RWPE2 (cell line): ENCODE results near the gene CHTF18.

Experiments
- ATAC-seq: fragments of 200-7000 bp; cut with Tn5 transposase; 3 replicates; pipeline ENCODE4 v1.9.1; 2021; ENCODE audit warnings: low read depth
- DNase-seq: peaks from one replicate; pipeline ENCODE4 v3.0.0-alpha.2; 2020; ENCODE audit warnings: low spot score
- H3K27ac ChIP-seq: fragments of 450-650 bp; 2 replicates; pipeline ENCODE4 v1.5.1; 2017; ENCODE audit warnings: mild to moderate bottlenecking; ENCODE audit not compliant: poor library complexity, severe bottlenecking
- H3K27me3 ChIP-seq: fragments of 250-450 bp; sonication (Bioruptor Pico); 2 replicates; pipeline ENCODE4 v1.5.1; 2021; ENCODE audit warnings: mild to moderate bottlenecking, moderate library complexity; ENCODE audit not compliant: insufficient read depth, poor library complexity, severe bottlenecking
- H3K36me3 ChIP-seq: fragments of 250-450 bp; sonication (Bioruptor Pico); 2 replicates; pipeline ENCODE4 v1.5.1; 2020; ENCODE audit warnings: low read depth, mild to moderate bottlenecking, moderate library complexity
- H3K4me1 ChIP-seq: fragments of 250-450 bp; sonication (Bioruptor Pico); 2 replicates; pipeline ENCODE4 v1.5.1; 2021; ENCODE audit warnings: mild to moderate bottlenecking, moderate library complexity; ENCODE audit not compliant: insufficient read depth, poor library complexity, severe bottlenecking
- H3K4me3 ChIP-seq: fragments of 250-450 bp; sonication (Bioruptor Pico); 2 replicates; pipeline ENCODE4 v1.5.1; 2021; ENCODE audit warnings: mild to moderate bottlenecking, moderate library complexity; ENCODE audit not compliant: severe bottlenecking
- H3K9me3 ChIP-seq: fragments of 250-450 bp; sonication (Bioruptor Pico); 2 replicates; pipeline ENCODE4 v1.5.1; 2021; ENCODE audit warnings: mild to moderate bottlenecking, moderate library complexity; ENCODE audit not compliant: severe bottlenecking
- TF ChIP-seq, protein P1 (sequence below): fragments of 450-650 bp; IDR thresholded peaks from one replicate; pipeline ENCODE4 v1.5.1; 2017; ENCODE audit warnings: mild to moderate bottlenecking, moderate library complexity; ENCODE audit not compliant: poor library complexity, severe bottlenecking

The CHTF18 gene

DNA sequence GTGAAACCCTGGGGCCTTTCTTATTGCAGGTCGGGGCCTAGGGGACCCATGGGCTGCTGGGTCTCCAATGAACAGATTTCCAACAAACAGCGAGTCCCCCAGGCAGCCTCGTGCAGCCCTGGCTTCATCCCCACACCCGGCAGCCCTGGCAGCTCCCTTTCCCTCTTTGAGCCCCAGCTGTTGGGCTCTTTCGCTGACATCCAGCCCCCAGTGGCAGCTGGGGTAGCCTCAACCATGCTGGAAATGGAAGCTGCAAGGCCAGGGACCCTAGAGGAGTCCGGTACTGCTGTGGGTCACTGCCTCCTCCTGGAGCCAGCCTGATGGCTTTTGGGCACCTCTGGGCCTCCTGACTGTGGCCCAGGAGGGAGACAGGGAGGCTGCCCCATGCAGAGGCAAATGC is 6.2 kb upstream of the CHTF18 start:
- H3K36me3 ChIP-seq = peaks cover 16% of the 10 kb centered on the region
- H3K9me3 ChIP-seq = no peaks in the 10 kb centered on the region
- ATAC-seq (no peak), DNase-seq (no peak)
- no peak overlapping the region for H3K27ac ChIP-seq
- H3K4me3 ChIP-seq = no peak overlapping the region
- TF ChIP-seq, protein P1, sequence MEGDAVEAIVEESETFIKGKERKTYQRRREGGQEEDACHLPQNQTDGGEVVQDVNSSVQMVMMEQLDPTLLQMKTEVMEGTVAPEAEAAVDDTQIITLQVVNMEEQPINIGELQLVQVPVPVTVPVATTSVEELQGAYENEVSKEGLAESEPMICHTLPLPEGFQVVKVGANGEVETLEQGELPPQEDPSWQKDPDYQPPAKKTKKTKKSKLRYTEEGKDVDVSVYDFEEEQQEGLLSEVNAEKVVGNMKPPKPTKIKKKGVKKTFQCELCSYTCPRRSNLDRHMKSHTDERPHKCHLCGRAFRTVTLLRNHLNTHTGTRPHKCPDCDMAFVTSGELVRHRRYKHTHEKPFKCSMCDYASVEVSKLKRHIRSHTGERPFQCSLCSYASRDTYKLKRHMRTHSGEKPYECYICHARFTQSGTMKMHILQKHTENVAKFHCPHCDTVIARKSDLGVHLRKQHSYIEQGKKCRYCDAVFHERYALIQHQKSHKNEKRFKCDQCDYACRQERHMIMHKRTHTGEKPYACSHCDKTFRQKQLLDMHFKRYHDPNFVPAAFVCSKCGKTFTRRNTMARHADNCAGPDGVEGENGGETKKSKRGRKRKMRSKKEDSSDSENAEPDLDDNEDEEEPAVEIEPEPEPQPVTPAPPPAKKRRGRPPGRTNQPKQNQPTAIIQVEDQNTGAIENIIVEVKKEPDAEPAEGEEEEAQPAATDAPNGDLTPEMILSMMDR = no peak
- peaks cover 3% of the 10 kb centered on the region for H3K4me1 ChIP-seq
- no peaks in the 10 kb centered on the region for H3K27me3 ChIP-seq

DNA sequence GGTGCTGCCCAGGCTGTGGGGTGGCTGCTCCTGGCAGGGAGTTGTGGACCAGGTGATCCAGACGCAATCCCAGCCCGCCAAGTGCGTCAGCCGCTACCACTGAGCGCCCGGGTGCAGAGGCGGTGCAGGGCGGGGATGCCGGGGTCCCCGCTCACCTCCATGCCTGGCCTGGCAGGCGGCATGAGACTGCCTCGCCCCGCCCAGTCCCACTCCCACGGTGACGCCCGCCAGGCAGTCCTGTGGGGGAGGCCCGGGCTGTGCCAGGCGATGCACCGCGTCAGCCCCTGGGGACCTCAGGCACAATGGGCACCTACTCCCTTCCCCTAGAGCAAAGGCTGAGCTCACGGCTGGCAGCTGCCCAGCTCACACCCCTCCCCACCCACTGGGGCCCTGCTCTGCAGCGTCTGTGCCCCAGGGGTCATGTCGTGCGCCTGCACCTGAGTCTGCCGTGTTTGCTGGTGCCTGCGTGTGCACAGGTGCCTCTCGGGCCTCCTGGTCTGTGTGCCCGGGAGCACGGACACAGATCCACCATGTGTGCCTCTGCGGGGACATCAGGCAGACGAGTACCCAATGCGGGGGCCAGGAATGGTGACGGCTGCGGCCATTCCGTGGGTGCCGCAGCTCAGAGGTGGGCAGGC is 5.5 kb upstream of the CHTF18 start:
- ATAC-seq (peak; percentile 59), DNase-seq (no peak)
- no peaks in the 10 kb centered on the region for H3K27me3 ChIP-seq
- no peaks in the 10 kb centered on the region for H3K9me3 ChIP-seq
- TF ChIP-seq, protein P1 = no peak
- H3K4me3 ChIP-seq = no peak overlapping the region
- H3K36me3 ChIP-seq = peaks cover 16% of the 10 kb centered on the region
- no peak overlapping the region for H3K27ac ChIP-seq
- H3K4me1 ChIP-seq = no peaks in the 10 kb centered on the region

DNA sequence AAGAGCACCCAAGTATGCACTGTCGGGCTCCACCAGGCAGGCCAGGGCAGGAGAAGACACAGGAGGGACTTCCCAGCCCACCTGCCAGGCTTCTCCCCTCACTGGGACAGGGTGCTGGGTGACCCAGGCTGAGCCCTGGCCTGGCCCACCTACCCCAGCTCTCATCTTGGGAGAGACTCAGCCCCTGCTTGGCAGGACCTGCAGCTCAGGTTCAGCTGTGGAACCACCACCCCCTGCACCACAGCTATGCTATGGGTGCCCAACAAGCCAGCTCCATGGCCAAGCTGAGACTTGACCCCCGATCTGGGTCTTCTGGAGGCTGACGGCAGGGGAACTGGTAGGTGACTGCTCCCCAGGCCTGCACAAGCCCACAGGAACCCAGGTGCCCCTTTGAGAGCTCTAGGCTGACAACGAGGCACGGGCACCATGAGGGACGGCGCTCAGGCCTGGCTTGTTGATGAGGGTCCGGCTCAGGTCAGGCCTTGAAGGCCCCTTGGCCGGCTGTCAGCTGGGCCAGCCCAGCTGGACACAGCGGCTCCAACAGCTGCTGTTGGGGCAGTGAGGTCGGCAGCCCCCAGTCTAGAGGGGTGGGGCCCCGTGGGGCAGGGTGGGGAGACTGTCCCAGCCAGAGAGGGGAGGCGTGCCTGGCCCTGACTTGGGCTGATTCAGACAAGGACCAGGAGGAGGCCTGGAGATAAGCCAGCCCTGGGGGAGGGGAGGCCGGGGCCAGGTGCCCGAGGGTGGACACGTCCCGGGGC is 4.8 kb upstream of the CHTF18 start:
- no peak overlapping the region for H3K4me3 ChIP-seq
- H3K27me3 ChIP-seq = no peaks in the 10 kb centered on the region
- no peak overlapping the region for H3K27ac ChIP-seq
- H3K4me1 ChIP-seq = no peaks in the 10 kb centered on the region
- H3K9me3 ChIP-seq = no peaks in the 10 kb centered on the region
- no peak for DNase-seq
- no peak; the same call in 2 of the 3 replicates for ATAC-seq
- TF ChIP-seq, protein P1 = no peak
- H3K36me3 ChIP-seq = peaks cover 16% of the 10 kb centered on the region

DNA sequence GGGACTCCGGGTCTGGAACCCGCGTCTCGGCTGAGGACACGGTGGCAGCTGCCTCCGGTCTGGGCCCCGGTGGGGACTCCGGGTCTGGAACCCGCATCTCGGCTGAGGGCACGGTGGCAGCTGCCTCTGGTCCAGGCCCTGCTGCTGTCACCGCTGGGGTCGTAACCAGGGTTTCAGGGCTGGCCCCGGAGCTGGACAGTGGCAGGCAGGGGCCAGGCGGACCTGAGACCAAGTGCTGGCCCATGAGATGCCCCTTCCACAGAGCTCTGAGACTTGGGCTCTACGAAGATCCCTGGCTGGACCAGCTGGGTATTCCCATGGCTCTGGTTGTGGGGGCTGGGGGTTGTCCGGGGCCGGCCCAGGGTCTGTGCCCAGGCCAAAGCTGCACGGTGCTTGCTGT is 4.0 kb upstream of the CHTF18 start:
- TF ChIP-seq, protein P1 = no peak
- no peak overlapping the region for H3K4me3 ChIP-seq
- H3K4me1 ChIP-seq = no peaks in the 10 kb centered on the region
- no peaks in the 10 kb centered on the region for H3K27me3 ChIP-seq
- DNase-seq = no peak
- H3K9me3 ChIP-seq = no peaks in the 10 kb centered on the region
- ATAC-seq = no peak
- peaks cover 18% of the 10 kb centered on the region for H3K36me3 ChIP-seq
- no peak overlapping the region for H3K27ac ChIP-seq
